Body of pancreas (tissue), 4 donors: ENCODE measurements around the gene SCNN1A.

Experiments
- CTCF ChIP-seq, 7 experiments: fragments of 450-650 bp in 4 of 7; fragments of 200-600 bp in 3 of 7; sonication (generic) in 3 of 7; IDR thresholded peaks; one replicate each; pipeline ENCODE4 v1.5.1; 2016 to 2019; ENCODE audit warnings: antibody characterized with exemption in 7 of 7
- POLR2A ChIP-seq, 3 donors: fragments of 450-650 bp; IDR thresholded peaks; one replicate each; pipeline ENCODE4 v1.6.1; 2016; ENCODE audit warnings: antibody characterized with exemption in 3 of 3, mild to moderate bottlenecking in 2 of 3

- no peak for TF ChIP-seq POLR2A (IDR thresholded peaks at IDR 0.05)
- no peak for TF ChIP-seq CTCF (IDR thresholded peaks at IDR 0.05)
These were observed 37.4 kb downstream of the SCNN1A start for GRCh38 chr12:6337958-6338433.
